GM12892 (cell line): Measurements from ENCODE around the gene SEC14L1.

Experiments used
- POLR2A ChIP-seq: IDR thresholded peaks from 2 replicates; pipeline ENCODE4 v1.6.1; 2011; ENCODE audit warnings: low read depth, low read length, control low read depth
- TAF1 ChIP-seq: IDR thresholded peaks from 2 replicates; pipeline ENCODE4 v1.6.1; 2011; ENCODE audit warnings: low read depth, mild to moderate bottlenecking, control low read depth, low read length, borderline replicate concordance

- TF ChIP-seq TAF1 (no peak), POLR2A (no peak)
Observed at GRCh38 chr17:77229786-77230435, 89.1 kb downstream of the SEC14L1 start.
